ENCODE measurements around the gene WDR20.
"Not testable (repeated sequence)": the region's sequence is repeated elsewhere in the genome, so short reads cannot be mapped to it uniquely, and the experiment has no call there.

The WDR20 gene

DNA sequence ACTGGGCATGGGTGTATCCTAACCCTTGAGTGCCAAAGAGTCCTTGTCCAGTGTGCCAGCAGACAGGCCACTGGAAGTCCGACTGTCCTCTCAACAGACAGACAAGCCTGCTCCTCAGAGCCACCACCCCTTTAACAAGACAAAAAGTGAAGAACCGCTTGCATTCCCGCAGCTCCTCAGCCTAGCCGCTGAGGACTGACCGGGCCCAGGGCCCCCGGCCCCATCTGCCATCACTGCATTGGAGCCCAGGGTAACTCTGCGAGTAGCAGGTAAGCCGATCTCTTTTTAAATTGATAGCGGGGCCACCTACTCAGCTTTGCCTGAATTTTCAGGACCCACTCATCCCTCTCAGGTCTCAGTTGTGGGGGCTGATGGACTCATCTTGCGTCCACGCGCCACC is 96.3 kb downstream of the WDR20 start:
- POLR2A ChIA-PET: interaction anchor here (1.9 kb wide), 1 partner anchor 78 kb away, joined by 8 read pairs; no protein-coding TSS in a partner anchor
- TF ChIP-seq HDGF (IDR thresholded peaks at IDR 0.05; ENCODE audit: borderline replicate concordance) (no peak), FOXM1 (IDR thresholded peaks at IDR 0.05; ENCODE audit: borderline replicate concordance) (no peak), ELF4 (IDR thresholded peaks at IDR 0.05) (no peak), FOXK2 (IDR thresholded peaks at IDR 0.05) (no peak), FOXA1 (IDR thresholded peaks at IDR 0.05) (no peak), SP1 (IDR thresholded peaks at IDR 0.05) (no peak), L3MBTL2 (conservative IDR thresholded peaks at IDR 0.05) (no peak), NFRKB (IDR thresholded peaks at IDR 0.05) (no peak), ZNF384 (IDR thresholded peaks at IDR 0.05) (no peak), PKNOX1 (IDR thresholded peaks at IDR 0.05) (no peak), TARDBP (IDR thresholded peaks at IDR 0.05) (no peak), BHLHE40 (IDR thresholded peaks at IDR 0.05; ENCODE audit: borderline replicate concordance) (no peak)
- CTCF ChIA-PET: interaction anchor here (0.5 to 1.2 kb wide), 3 partner anchors 78 to 148 kb away, joined by 3 to 4 read pairs (median 4); no protein-coding TSS in a partner anchor
- no peak for DNase-seq (ENCODE audit: extremely low spot score)

GRCh38 chr14:102238131-102238530 is 98.4 kb downstream of the WDR20 start:
- TF ChIP-seq ZNF384 (IDR thresholded peaks at IDR 0.05): no peak
- POLR2A ChIA-PET: interaction anchor here (1.1 kb wide), 1 partner anchor 76 kb away, joined by 3 read pairs; no protein-coding TSS in a partner anchor
- DNase-seq (ENCODE audit: extremely low spot score): no peak
- CTCF ChIA-PET: no interaction called here

DNA sequence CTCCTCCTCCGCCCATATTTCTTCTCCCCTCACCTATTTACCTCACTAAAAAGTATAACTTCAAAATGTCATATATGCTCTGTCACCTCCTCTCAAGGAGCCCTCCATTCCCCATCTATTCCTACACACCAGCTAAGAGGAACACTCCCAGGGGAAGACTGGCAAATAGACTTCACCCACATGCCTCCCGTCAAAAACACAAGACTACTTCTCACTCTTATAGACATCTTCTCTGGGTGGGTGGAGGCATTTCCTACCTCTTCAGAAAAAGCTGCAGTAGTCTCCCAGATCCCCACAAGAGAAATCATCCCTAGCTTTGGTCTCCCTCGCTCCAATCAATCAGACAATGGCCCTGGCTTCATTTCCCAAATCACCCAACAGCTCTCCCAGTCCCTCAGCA is 99.1 kb downstream of the WDR20 start:
- POLR2A ChIA-PET: no interaction called here
- no peak for DNase-seq (ENCODE audit: extremely low spot score)
- CTCF ChIA-PET: interaction anchor here (0.6 kb wide), 1 partner anchor 18 kb away, joined by 3 read pairs; no protein-coding TSS in a partner anchor

GRCh38 chr14:102239231-102239630 is 99.5 kb downstream of the WDR20 start:
- TF ChIP-seq FOXA1 (IDR thresholded peaks at IDR 0.05) (no peak), NFRKB (IDR thresholded peaks at IDR 0.05) (no peak), SUZ12 (IDR thresholded peaks at IDR 0.05) (no peak), PKNOX1 (IDR thresholded peaks at IDR 0.05) (no peak), ELF4 (IDR thresholded peaks at IDR 0.05) (no peak), SP1 (IDR thresholded peaks at IDR 0.05) (no peak), TARDBP (IDR thresholded peaks at IDR 0.05) (no peak), L3MBTL2 (conservative IDR thresholded peaks at IDR 0.05) (no peak), ARNT (IDR thresholded peaks at IDR 0.05) (no peak), FOXM1 (IDR thresholded peaks at IDR 0.05; ENCODE audit: borderline replicate concordance) (no peak), BHLHE40 (IDR thresholded peaks at IDR 0.05; ENCODE audit: borderline replicate concordance) (no peak), FOXK2 (IDR thresholded peaks at IDR 0.05) (no peak)
- CTCF ChIA-PET: interaction anchor here (0.6 kb wide), 1 partner anchor 18 kb away, joined by 3 read pairs; no protein-coding TSS in a partner anchor
- no peak for DNase-seq (ENCODE audit: extremely low spot score)
- POLR2A ChIA-PET: no interaction called here

More for the DNA sequence above, 99.1 kb downstream of the WDR20 start:
- TF ChIP-seq SP1 (IDR thresholded peaks at IDR 0.05): no peak
- no peak for TF ChIP-seq FOXM1 (IDR thresholded peaks at IDR 0.05; ENCODE audit: borderline replicate concordance)
- no peak for TF ChIP-seq PKNOX1 (IDR thresholded peaks at IDR 0.05)
- no peak for TF ChIP-seq SUZ12 (IDR thresholded peaks at IDR 0.05)
- no peak for TF ChIP-seq HDGF (IDR thresholded peaks at IDR 0.05; ENCODE audit: borderline replicate concordance)
- no peak for TF ChIP-seq FOXK2 (IDR thresholded peaks at IDR 0.05)
- TF ChIP-seq FOXA1 (IDR thresholded peaks at IDR 0.05): no peak
- no peak for TF ChIP-seq ARNT (IDR thresholded peaks at IDR 0.05)
- no peak for TF ChIP-seq L3MBTL2 (conservative IDR thresholded peaks at IDR 0.05)
- TF ChIP-seq LEF1 (IDR thresholded peaks at IDR 0.05; ENCODE audit: borderline replicate concordance): no peak
- TF ChIP-seq TARDBP (IDR thresholded peaks at IDR 0.05): no peak
- TF ChIP-seq NFRKB (IDR thresholded peaks at IDR 0.05): no peak
- TF ChIP-seq ZNF384 (IDR thresholded peaks at IDR 0.05): no peak
- no peak for TF ChIP-seq BHLHE40 (IDR thresholded peaks at IDR 0.05; ENCODE audit: borderline replicate concordance)
- TF ChIP-seq ELF4 (IDR thresholded peaks at IDR 0.05): no peak
- no peak for TF ChIP-seq CTBP1 (IDR thresholded peaks at IDR 0.05; ENCODE audit: borderline replicate concordance)

DNA sequence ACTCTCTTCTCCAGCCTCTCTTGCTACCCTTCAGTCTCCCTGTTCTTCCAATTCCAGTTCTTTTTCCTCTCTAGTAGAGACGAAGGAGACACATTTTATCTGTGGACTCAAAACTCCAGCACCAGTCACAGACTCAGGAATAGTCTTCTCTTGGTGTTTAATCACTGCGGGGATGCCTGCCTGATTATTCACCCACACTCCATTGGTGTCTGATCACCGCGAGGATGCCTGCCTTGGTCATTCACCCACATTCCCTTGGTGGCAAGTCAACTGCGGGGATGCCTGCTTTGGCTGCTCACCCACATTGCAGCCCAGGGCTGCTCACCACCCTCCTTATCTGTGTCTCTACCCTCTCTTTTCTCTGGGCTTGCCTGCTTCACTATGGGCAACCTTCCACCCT is 100.8 kb downstream of the WDR20 start:
- DNase-seq (ENCODE audit: extremely low spot score); POLR2A ChIA-PET: not testable (repeated sequence)
- CTCF ChIA-PET: interaction anchor here (0.6 kb wide), 2 partner anchors 22 to 27 kb away, joined by 3 read pairs; no protein-coding TSS in a partner anchor

DNA sequence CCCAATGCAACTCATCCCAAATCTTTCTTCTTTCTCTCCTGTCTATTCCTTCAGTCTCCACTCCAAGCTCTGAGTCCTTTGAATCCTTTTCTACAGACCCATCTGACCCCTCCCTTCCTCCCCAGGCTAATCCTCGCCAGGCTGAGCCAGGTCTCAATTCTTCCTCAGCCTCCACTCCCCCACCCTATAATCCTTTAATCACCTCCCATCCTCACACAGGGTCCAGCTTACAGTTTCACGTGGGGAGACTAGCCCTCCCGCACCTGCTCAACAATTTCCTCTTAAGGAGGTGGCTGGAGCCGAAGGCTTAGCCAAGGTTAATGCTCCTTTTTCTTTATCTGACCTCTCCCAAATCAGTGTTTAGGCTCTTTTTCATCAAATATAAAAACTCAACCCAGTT is 101.5 kb downstream of the WDR20 start:
- ChIA-PET CTCF (interaction anchor here (0.6 kb wide), 1 partner anchor 22 kb away, joined by 3 read pairs; no protein-coding TSS in a partner anchor), POLR2A (no interaction called here)
- DNase-seq (ENCODE audit: extremely low spot score): no peak
- TF ChIP-seq FOXK2 (IDR thresholded peaks at IDR 0.05) (no peak), FOXA1 (IDR thresholded peaks at IDR 0.05) (no peak)

DNA sequence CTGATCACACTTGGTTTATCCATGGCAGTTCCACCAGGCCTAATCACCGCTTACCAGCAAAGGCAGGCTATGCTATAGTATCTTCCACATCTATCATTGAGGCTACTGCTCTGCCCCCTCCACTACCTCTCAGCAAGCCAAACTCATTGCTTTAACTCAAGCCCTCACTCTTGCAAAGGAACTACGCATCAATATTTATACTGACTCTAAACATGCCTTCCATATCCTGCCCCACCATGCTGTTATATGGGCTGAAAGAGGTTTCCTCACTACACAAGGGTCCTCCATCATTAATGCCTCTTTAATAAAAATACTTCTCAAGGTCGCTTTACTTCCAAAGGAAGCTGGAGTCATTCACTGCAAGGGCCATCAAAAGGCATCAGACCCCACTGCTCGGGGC is 104.1 kb downstream of the WDR20 start:
- CTCF ChIA-PET; POLR2A ChIA-PET; DNase-seq (ENCODE audit: extremely low spot score): not testable (repeated sequence)

All from HEK293T (cell line).